ENCODE data around the gene GRK5.
"Not testable (repeated sequence)": the region's sequence is repeated elsewhere in the genome, so short reads cannot be mapped to it uniquely, and the experiment has no call there.

GRK5 gene

DNA sequence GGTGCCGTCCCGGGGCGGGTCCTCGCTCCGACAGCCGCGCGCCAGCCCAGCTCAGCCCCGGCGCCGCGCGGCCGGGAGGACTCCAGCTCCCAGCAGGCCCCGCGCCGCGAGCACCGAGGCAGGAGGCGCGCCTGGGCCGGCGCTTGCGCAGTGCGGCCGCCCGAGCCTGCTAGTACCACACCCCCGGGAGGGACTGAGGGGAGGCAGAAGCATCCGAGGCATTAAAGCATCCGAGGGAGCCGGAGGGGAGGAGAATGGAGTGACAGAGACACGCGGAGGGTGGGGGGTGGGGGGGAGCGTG lies at the start of gene GRK5:
Gene GRK5, plus strand, starts transcription at position 206 of the 301 bp plus-strand sequence. CDS start 347 bp downstream, outside the sequence.
- no peak for FAIRE-seq

- FAIRE-seq: no peak
Measured at GRCh38 chr10:119159332-119159731, 48.0 kb upstream of the GRK5 start.

- FAIRE-seq: no peak
Measured at GRCh38 chr10:119161680-119162451, 45.5 kb upstream of the GRK5 start.

DNA sequence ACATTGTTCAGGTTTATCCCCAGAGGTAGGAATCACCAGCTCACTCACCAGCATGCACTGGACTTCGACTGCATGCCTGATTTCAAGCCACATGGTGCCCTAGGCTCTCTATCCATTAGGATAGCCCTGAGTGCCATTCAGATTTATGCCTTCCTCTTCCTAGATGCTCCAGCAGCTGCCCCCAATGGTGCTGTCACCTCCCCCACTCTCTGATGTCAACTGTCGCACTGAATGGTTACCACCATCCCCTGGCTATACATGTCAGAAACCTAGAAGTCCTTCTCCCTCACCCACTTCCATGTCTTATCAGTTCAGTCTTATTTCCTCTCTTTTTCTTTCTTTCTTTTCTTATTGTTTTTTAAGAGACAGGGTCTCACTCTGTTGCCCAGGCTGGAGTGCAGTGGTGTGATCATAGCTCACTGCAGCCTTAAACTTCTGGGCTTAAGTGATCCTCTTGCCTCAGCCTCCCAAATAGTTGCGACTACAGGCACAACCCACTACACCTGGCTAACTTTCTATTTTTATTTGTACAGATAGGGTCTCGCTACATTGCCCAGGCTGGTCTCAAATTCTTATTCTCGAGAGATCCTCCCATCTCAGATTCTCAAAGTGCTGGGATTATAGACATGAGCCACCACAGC lies 44.8 kb upstream of the GRK5 start:
- no peak for FAIRE-seq

- no peak for FAIRE-seq
Measured at GRCh38 chr10:119165171-119166117, 41.9 kb upstream of the GRK5 start, which contains the start of gene SFXN4. Gene SFXN4, minus strand, starts transcription at chr10:119165714. Its CDS starts 67 bp downstream, at chr10:119165647.

DNA sequence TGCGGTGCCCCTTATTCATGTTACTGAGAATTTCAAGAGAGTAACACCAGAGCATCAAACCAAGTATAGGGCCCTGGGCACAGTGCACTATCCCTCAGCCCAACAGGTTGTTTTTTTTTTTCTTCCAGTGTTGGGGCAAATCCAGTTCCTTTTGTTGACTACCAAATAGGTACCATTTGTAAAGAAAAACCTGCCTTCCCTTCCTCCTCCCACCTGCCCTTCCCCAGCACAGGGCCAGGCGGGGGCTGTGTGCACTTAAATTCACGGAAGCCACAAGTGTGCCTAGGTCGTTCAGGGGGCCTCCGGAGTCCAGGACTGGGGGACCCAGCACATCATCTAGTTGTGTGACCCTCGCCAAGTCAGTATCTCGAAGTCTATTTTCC lies 41.3 kb upstream of the GRK5 start:
- no peak for FAIRE-seq

GRCh38 chr10:119166564-119166963 lies 40.8 kb upstream of the GRK5 start:
- FAIRE-seq: no peak

DNA sequence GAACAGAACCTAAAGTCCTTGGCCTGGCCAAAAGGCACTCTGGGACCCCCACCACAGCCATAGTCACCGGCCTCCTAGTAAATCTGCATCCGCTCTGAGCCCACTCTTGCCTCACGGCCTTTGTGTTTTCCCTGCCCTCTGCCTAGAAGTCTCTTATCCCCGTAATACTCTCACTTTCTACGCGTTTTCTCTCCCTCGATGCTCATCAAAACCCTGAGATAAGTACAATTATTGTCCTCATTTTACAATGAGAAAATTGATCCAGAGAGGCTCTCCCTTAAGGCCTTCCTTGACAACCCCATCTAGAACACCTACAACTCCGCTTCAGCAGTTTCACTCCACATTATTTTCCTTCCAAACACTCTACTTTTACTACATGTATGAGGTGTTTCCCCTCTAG lies 40.3 kb upstream of the GRK5 start:
- FAIRE-seq: no peak

DNA sequence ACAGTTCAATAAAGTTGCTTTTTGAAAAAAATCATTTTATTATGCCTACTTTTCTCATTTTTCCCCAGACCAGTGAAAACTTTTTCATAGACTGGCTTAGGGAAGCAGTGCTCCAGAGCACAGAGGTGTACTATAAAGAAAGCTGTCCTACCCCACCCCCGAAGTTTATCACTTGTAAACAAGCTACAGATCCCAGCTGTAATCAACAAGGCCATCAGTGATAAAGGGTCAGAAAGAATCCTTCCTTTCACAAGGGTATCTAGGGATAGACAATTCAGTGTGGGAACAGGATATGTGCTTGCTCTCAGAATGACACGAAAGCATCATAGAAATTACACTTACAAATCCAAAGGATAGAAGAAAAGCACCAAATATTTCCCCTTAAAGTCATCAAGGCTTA lies 33.3 kb upstream of the GRK5 start:
- no peak for FAIRE-seq

DNA sequence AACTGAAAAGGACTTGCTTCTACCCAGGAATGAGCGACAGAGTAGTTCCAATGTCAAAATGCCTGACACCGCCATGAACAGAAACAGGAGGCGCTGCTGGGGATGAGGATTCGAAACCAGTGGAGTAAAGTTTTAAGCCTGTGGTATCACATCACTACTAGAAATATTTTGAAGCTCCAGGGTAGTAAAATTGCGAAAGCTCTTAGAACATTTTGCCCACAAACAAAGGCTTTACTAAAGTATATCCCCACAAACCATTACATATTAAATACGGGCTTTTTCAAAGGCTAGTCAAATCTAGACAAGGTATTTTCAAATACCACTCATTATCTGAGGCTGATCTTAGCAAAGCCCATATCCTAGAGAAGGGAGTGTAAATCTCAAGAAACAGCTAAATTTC lies 31.2 kb upstream of the GRK5 start:
- FAIRE-seq: no peak

GRCh38 chr10:119177708-119178371 lies 29.5 kb upstream of the GRK5 start:
- FAIRE-seq: no peak

GRCh38 chr10:119178372-119179119 lies 28.8 kb upstream of the GRK5 start, which contains the start of gene PRDX3:
Gene PRDX3, minus strand, starts transcription at chr10:119178812. Its CDS starts 22 bp downstream, at chr10:119178790.
- FAIRE-seq: no peak

DNA sequence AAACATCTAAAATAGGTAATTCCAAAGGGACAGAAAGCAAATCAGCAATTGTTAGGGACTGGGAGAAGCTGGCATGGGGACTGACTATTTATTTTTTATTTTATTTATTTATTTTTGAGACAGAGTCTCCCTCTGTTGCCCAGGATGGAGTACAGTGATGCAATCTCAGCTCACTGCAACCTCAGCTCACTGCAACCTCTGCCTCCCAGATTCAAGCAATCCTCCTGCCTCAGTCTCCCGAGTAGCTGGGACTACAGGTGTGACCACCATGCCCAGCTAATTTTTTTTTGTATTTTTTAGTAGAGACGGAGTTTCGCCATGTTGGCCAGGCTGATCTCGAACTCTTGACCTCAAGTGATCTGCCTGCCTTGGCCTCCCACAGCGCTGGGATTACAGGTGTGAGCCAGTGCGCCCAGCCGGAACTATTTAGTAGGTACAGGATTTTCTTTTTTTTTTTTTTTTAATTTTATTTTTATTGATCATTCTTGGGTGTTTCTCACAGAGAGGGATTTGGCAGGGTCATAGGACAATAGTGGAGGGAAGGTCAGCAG lies 26.4 kb upstream of the GRK5 start:
- FAIRE-seq: not testable (repeated sequence)

DNA sequence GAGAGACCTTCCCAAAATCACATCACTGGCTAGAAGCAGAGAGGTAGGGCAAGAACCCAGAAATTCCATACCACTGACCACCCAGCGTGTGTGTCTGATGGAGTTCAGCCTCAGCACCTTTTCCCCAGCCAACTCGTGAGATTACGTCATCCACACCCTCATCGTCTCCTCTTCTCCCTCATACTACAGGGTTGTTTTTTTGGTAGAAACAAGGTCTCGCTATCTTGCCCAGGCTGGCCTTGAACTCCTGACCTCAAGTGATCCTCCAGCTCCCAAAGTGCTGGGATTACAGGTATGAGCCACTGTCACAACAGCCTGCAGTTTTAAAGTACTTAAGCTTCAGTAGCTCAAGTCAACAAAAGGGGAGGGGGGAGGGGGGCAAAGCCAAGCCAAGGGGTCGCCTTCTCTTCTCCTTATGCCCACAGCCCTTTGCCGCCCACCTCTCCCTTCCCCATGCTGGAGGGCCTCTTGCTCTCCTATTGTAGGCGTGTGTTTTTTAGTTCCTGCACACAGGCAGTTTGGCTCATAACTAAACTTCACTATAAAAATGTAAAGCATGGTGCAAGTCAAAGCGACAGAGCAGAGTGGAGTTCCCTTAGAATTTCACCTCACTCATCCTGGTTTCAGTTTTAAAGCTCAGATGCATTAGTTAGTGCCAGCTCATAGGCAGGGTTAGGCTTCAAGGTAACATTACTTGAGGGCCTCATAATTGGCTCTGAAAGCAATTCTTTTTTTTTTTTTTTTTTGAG lies 23.5 kb upstream of the GRK5 start:
- FAIRE-seq: no peak

GRCh38 chr10:119189811-119190282 lies 17.5 kb upstream of the GRK5 start:
- FAIRE-seq: no peak

DNA sequence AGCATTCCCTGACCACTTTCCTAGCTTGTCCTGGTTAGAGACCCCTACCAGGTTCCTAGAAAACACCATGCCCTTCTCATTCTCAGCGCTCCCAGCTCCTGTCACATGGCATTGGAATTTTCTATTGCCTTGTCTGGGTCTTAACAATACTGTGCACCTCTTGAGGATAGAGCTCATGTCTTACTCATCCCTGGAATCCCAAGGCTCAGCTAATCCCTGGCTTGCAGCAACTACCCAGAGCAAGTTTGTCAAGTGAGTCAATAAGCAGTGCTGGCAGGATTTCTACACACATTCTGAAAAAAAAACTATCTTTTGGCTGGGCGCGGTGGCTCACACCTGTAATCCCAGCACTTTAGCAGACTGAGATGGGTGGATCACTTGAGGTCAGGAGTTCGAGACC lies 17.0 kb upstream of the GRK5 start:
- no peak for FAIRE-seq

- FAIRE-seq: no peak
Measured at GRCh38 chr10:119190954-119191785, 16.2 kb upstream of the GRK5 start.

GRCh38 chr10:119191881-119192280 lies 15.5 kb upstream of the GRK5 start:
- FAIRE-seq: no peak

DNA sequence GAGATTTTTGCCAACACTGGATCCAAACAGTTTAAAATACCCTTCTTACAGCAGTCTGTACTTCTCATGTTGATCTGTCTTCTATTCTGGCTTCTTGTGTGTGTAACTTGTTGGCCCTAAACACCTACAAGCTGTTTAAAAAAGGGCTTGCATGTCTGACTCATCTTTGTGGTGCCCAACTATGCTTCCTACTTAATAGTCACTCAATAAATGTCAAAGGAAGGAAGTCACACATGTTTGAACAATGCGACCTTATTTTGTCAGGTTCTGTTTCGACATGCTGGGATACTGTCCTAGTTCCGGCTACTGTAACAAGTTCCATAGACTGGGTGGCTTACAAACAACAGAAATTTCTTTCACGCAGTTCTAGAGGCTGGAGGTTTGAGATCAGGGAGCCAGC lies 9.4 kb upstream of the GRK5 start:
- FAIRE-seq: no peak

DNA sequence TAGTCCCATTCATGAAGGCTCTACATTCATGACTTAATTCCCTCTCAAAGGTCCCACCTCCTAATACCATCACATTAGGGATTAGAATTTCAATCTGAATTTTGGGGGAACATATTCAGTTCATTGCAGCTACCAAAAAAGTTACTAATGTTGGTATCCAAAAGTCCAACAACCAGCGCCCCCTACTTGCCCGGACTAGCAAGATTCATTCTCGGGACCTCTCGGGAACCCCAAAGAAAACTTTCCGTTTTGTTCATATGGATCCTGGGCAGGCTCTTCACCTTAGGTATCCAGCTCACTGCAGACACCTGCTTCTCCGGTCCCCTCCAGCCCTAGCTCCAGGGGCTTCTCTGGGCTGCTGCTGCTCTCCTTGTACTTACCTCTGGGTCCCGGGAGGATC lies 8.9 kb upstream of the GRK5 start:
- FAIRE-seq: no peak

Measured in TTC549 (cell line).